Endodermal cell (in vitro differentiated cells): ENCODE data around the gene CAPN12. TPM values are rescaled to one million over a fixed set of nuclear protein-coding genes. Genes with fewer than 3 reads are reported as not detected.

Experiments
- DNase-seq: peaks from one replicate; pipeline ENCODE4 v3.0.0-alpha.2; 2017
- H3K27ac ChIP-seq: 2 replicates; pipeline ENCODE4 v1.5.1; 2013; ENCODE audit warnings: mild to moderate bottlenecking, low read depth, low read length, moderate library complexity
- H3K27me3 ChIP-seq: 2 replicates; pipeline ENCODE4 v1.6.1; 2013; ENCODE audit warnings: mild to moderate bottlenecking, low read length, moderate library complexity; ENCODE audit not compliant: insufficient read depth, control insufficient read depth, poor library complexity, severe bottlenecking
- H3K36me3 ChIP-seq: 2 replicates; pipeline ENCODE4 v1.7.0; 2013; ENCODE audit warnings: mild to moderate bottlenecking, low read length, moderate library complexity; ENCODE audit not compliant: control insufficient read depth, insufficient read depth
- H3K4me1 ChIP-seq: one replicate; pipeline ENCODE4 v1.7.0; 2013; ENCODE audit warnings: low read length; ENCODE audit not compliant: control insufficient read depth, insufficient read depth
- H3K4me3 ChIP-seq: 2 replicates; pipeline ENCODE4 v1.5.1; 2013; ENCODE audit warnings: mild to moderate bottlenecking, low read length, moderate library complexity
- H3K9ac ChIP-seq: 2 replicates; pipeline ENCODE4 v1.6.1; 2013; ENCODE audit warnings: mild to moderate bottlenecking, low read length, moderate library complexity; ENCODE audit not compliant: poor library complexity, severe bottlenecking; ENCODE audit errors: extremely low read depth
- H3K9me3 ChIP-seq: 2 replicates; pipeline ENCODE4 v1.6.1; 2013; ENCODE audit warnings: mild to moderate bottlenecking, low read length, moderate library complexity; ENCODE audit not compliant: control insufficient read depth
- H3K27ac Mint-ChIP-seq: 2 replicates; pipeline ENCODE4 v1.8.0; 2020; ENCODE audit warnings: mixed read lengths
- H3K27me3 Mint-ChIP-seq: 2 replicates; pipeline ENCODE4 v1.8.0; 2021; ENCODE audit warnings: mild to moderate bottlenecking, mixed read lengths; ENCODE audit not compliant: insufficient read depth
- H3K36me3 Mint-ChIP-seq: 2 replicates; pipeline ENCODE4 v1.8.0; 2020; ENCODE audit warnings: low read depth, mixed read lengths
- H3K4me1 Mint-ChIP-seq: 2 replicates; pipeline ENCODE4 v1.8.0; 2020; ENCODE audit warnings: mixed read lengths
- H3K4me3 Mint-ChIP-seq: 2 replicates; pipeline ENCODE4 v1.8.0; 2020; ENCODE audit warnings: mild to moderate bottlenecking, moderate library complexity, mixed read lengths
- H3K9me3 Mint-ChIP-seq: 2 replicates; pipeline ENCODE4 v1.8.0; 2020; ENCODE audit warnings: mild to moderate bottlenecking, mixed read lengths
- CTCF ChIP-seq: fragments of 200-600 bp; sonication (generic); conservative IDR thresholded peaks from 2 replicates; pipeline ENCODE4 v1.5.0; 2021; ENCODE audit warnings: antibody characterized with exemption, mild to moderate bottlenecking
- WGBS, 2 experiments: methylation state at CpG; one replicate each; pipeline versions ENCODE4 v1.1.5 to v1.1.7; 2013; ENCODE audit warnings: missing lambda C conversion rate in 2 of 2, mixed read lengths in 1 of 2; ENCODE audit not compliant: insufficient coverage in 1 of 2, insufficient read length in 1 of 2; 5-methylcytosine and 5-hydroxymethylcytosine counted together
- total RNA-seq, 2 donors: library from RNA; stranded (reverse); fragmentation: NEBNext Ultra II Directional in 1 of 2; extraction: Animal tissue kit (Norgen Biotek cat#: 25700) in 1 of 2; gene quantifications; 2 replicates in 1 of 2; 3 replicates in 1 of 2; pipeline ENCODE4 v1.2.1, GENCODE V29; 2021

Gene CAPN12
- total RNA-seq, 2 donors from 2014 or later: 14.5 to 83.0 TPM

GRCh38 chr19:38742906-38743305, 1.4 kb downstream of the CAPN12 start:
- Histone ChIP-seq H3K27ac (no peak overlapping the region), H3K4me1 (no peaks in the 10 kb centered on the region), H3K27me3 (no peaks in the 10 kb centered on the region), H3K9ac (no peak overlapping the region), H3K9me3 (no peaks in the 10 kb centered on the region), H3K36me3 (no peaks in the 10 kb centered on the region), H3K4me3 (no peak overlapping the region)
- no peak for DNase-seq
- 91% methylated on average over 6 of the region's 6 CpGs; no CpG with 5 or more reads in 1 of the 2 experiments for WGBS, 2 experiments
- no peak for TF ChIP-seq CTCF
- H3K36me3 Mint-ChIP-seq: peaks cover 5% of the 10 kb centered on the region
- no peak overlapping the region for H3K27ac Mint-ChIP-seq
- no peaks in the 10 kb centered on the region for H3K4me1 Mint-ChIP-seq
- peaks cover 7% of the 10 kb centered on the region for H3K27me3 Mint-ChIP-seq
- peaks cover 2% of the 10 kb centered on the region for H3K9me3 Mint-ChIP-seq
- no peak overlapping the region for H3K4me3 Mint-ChIP-seq

- peaks cover 9% of the 10 kb centered on the region for H3K27me3 Mint-ChIP-seq
Measured at GRCh38 chr19:38742296-38742695, 2.0 kb downstream of the CAPN12 start.

GRCh38 chr19:38741670-38742069, 2.6 kb downstream of the CAPN12 start:
- H3K36me3 ChIP-seq: no peaks in the 10 kb centered on the region
- H3K27ac Mint-ChIP-seq: no peak overlapping the region

More at GRCh38 chr19:38742296-38742695, 2.0 kb downstream of the CAPN12 start:
- Mint-ChIP-seq H3K27ac (no peak overlapping the region), H3K9me3 (peaks cover 2% of the 10 kb centered on the region), H3K4me1 (peaks cover 2% of the 10 kb centered on the region), H3K36me3 (peaks cover 8% of the 10 kb centered on the region), H3K4me3 (no peak overlapping the region)
- no peak overlapping the region for H3K27ac ChIP-seq
- no peaks in the 10 kb centered on the region for H3K4me1 ChIP-seq
- 95% methylated on average over 5 to 9 of the region's 9 CpGs for WGBS, 2 experiments
- H3K9me3 ChIP-seq: no peaks in the 10 kb centered on the region
- no peaks in the 10 kb centered on the region for H3K36me3 ChIP-seq
- TF ChIP-seq CTCF: no peak
- no peaks in the 10 kb centered on the region for H3K27me3 ChIP-seq
- H3K9ac ChIP-seq: no peak overlapping the region
- DNase-seq: no peak
- H3K4me3 ChIP-seq: no peak overlapping the region

More at GRCh38 chr19:38741670-38742069, 2.6 kb downstream of the CAPN12 start:
- H3K9me3 Mint-ChIP-seq: peaks cover 2% of the 10 kb centered on the region
- DNase-seq: no peak
- H3K27ac ChIP-seq: no peak overlapping the region
- H3K4me1 Mint-ChIP-seq: peaks cover 2% of the 10 kb centered on the region
- no peak for TF ChIP-seq CTCF
- H3K27me3 Mint-ChIP-seq: peaks cover 7% of the 10 kb centered on the region
- no peak overlapping the region for H3K4me3 Mint-ChIP-seq
- WGBS, 2 experiments: 95 to 98% methylated on average over 15 of the region's 15 CpGs
- no peak overlapping the region for H3K9ac ChIP-seq
- no peaks in the 10 kb centered on the region for H3K27me3 ChIP-seq
- H3K4me1 ChIP-seq: no peaks in the 10 kb centered on the region
- H3K9me3 ChIP-seq: no peaks in the 10 kb centered on the region
- H3K36me3 Mint-ChIP-seq: peaks cover 8% of the 10 kb centered on the region
- H3K4me3 ChIP-seq: no peak overlapping the region
